Measurements from ENCODE around the gene FN3K.
"Not testable (repeated sequence)": the region's sequence is repeated elsewhere in the genome, so short reads cannot be mapped to it uniquely, and the experiment has no call there.

Gene FN3K

DNA sequence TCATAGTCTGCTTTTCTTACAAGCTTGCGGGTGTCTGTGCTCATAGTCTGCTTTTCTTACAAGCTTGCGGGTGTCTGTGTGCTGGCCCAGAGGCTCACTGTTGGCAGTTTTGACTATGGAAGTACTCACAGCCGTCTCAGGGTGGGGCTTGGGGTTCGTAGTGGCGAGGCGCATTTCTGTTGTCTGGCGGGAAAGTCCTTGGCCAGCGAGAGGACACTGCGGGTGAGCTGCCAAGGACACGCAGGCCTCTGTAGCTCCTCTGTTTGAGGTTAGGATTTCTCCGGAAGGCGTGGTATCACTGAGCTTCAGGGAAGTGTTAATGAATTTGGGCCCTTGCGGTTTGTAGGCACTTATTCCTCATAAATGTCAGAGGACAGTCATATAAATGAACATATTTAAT, 30.0 kb downstream of the FN3K start:
- peaks cover 74% of the 10 kb centered on the region for H3K36me3 ChIP-seq (ENCODE audit: insufficient read depth, low read length)

DNA sequence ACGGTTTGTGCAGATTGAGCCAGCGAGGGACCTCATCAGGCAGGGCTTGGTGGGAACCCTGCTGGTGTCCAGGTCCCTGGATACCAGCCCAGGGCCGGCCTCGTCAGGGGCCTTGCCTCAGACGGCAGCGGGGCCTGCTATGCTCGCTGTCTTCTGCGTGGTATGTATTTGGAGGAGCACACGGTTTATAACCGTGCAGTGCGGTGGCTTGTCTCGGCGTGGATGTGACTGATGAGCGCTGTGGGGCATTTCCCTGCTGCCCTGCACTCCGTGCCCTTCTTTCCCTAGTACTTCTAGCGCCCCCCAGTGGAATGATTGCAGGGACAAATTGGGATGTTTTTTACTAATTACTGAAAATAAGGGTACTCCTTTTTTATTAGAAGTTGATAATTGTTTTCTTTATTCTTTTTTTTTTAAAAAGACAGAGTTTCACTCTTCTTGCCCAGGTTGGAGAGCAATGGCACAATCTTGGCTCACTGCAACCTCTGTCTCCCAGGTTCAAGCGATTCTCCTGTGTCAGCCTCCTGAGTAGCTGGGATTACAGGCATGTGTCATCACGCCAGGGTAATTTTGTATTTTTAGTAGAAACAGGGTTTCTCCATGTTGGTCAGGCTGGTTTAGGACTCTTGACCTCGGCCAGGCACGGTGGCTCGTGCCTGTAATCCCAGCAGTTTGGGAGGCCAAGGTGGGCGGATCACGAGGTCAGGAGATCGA, 31.8 kb downstream of the FN3K start:
- no peaks in the 10 kb centered on the region for H3K4me1 ChIP-seq (ENCODE audit: insufficient read depth, low read length)
- WGBS: 86% methylated on average over 23 of the region's 24 CpGs
- no peaks in the 10 kb centered on the region for H3K27me3 ChIP-seq (ENCODE audit: insufficient read depth, low read length)
- no peaks in the 10 kb centered on the region for H3K9me3 ChIP-seq (ENCODE audit: insufficient read depth, low read depth, low read length)
- no peak overlapping the region for H3K4me3 ChIP-seq (ENCODE audit: low read length)
- H3K27ac ChIP-seq (ENCODE audit: low read depth, low read length): no peak overlapping the region
- peaks cover 81% of the 10 kb centered on the region for H3K36me3 ChIP-seq (ENCODE audit: insufficient read depth, low read length)
- no peak overlapping the region for H3K9ac ChIP-seq (ENCODE audit: low read depth, low read length)

More for the DNA sequence above, 30.0 kb downstream of the FN3K start:
- H3K27ac ChIP-seq (ENCODE audit: low read depth, low read length): no peak overlapping the region
- 94% methylated on average over 13 of the region's 13 CpGs for WGBS
- H3K9ac ChIP-seq (ENCODE audit: low read depth, low read length): no peak overlapping the region
- no peaks in the 10 kb centered on the region for H3K27me3 ChIP-seq (ENCODE audit: insufficient read depth, low read length)
- H3K4me1 ChIP-seq (ENCODE audit: insufficient read depth, low read length): no peaks in the 10 kb centered on the region
- no peak overlapping the region for H3K4me3 ChIP-seq (ENCODE audit: low read length)
- H3K9me3 ChIP-seq (ENCODE audit: insufficient read depth, low read depth, low read length): no peaks in the 10 kb centered on the region

DNA sequence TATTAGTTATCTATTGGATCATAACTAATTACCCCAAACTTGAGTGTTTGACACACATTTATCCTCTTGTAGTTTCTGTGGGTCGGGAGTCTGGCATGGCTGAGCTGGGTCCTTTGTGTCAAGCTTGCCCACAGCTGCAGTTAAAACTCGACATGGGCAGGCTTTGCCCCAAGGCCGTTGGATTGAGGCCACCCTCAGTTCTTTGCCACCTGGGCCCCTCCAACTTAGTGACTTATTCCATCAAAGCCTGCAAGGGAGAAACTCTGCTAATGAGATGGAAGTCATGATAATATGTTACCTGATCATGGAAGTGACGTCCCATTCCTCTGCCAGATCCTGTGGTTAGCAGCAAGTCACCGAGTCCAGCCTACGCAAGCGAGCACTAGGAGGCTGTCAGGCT, 33.6 kb downstream of the FN3K start:
- peaks cover 81% of the 10 kb centered on the region for H3K36me3 ChIP-seq (ENCODE audit: insufficient read depth, low read length)
- H3K27ac ChIP-seq (ENCODE audit: low read depth, low read length): no peak overlapping the region
- H3K27me3 ChIP-seq (ENCODE audit: insufficient read depth, low read length): no peaks in the 10 kb centered on the region
- 95% methylated on average over 7 of the region's 7 CpGs for WGBS
- no peaks in the 10 kb centered on the region for H3K9me3 ChIP-seq (ENCODE audit: insufficient read depth, low read depth, low read length)
- no peaks in the 10 kb centered on the region for H3K4me1 ChIP-seq (ENCODE audit: insufficient read depth, low read length)
- no peak overlapping the region for H3K9ac ChIP-seq (ENCODE audit: low read depth, low read length)
- H3K4me3 ChIP-seq (ENCODE audit: low read length): no peak overlapping the region

DNA sequence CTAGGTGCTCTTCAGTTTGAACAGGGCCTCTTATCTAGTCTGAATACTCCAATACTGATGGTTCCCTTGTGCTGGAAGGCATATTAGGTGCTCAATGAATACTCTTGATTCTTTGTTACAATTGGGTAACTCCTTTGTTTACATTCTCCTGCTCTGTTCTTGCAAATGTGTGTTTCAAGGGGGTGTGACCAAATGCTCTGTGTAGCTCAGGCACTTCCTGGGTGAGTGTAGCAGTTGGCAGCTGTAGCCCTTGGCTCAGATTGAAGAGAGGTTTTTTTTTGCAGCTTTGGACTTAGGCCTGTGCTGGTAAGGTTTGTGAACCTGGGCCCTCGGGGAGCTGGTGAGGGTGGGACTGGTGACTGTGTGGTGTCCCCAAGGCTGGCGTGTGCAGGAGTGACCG, 36.6 kb downstream of the FN3K start:
- H3K4me1 ChIP-seq (ENCODE audit: insufficient read depth, low read length): no peaks in the 10 kb centered on the region
- no peak overlapping the region for H3K27ac ChIP-seq (ENCODE audit: low read depth, low read length)
- H3K36me3 ChIP-seq (ENCODE audit: insufficient read depth, low read length): peaks cover 73% of the 10 kb centered on the region
- H3K9ac ChIP-seq (ENCODE audit: low read depth, low read length): no peak overlapping the region
- H3K27me3 ChIP-seq (ENCODE audit: insufficient read depth, low read length): no peaks in the 10 kb centered on the region
- H3K9me3 ChIP-seq (ENCODE audit: insufficient read depth, low read depth, low read length): no peaks in the 10 kb centered on the region
- H3K4me3 ChIP-seq (ENCODE audit: low read length): no peak overlapping the region
- WGBS: 95% methylated on average over 3 of the region's 3 CpGs

GRCh38 chr17:82774456-82774855, 39.0 kb downstream of the FN3K start:
- not testable (repeated sequence) for H3K4me1 ChIP-seq (ENCODE audit: insufficient read depth, low read length); H3K9me3 ChIP-seq (ENCODE audit: insufficient read depth, low read depth, low read length); H3K27me3 ChIP-seq (ENCODE audit: insufficient read depth, low read length); H3K27ac ChIP-seq (ENCODE audit: low read depth, low read length); H3K9ac ChIP-seq (ENCODE audit: low read depth, low read length); H3K4me3 ChIP-seq (ENCODE audit: low read length)
- 91% methylated on average over 19 of the region's 19 CpGs for WGBS
- peaks cover 56% of the 10 kb centered on the region for H3K36me3 ChIP-seq (ENCODE audit: insufficient read depth, low read length)

DNA sequence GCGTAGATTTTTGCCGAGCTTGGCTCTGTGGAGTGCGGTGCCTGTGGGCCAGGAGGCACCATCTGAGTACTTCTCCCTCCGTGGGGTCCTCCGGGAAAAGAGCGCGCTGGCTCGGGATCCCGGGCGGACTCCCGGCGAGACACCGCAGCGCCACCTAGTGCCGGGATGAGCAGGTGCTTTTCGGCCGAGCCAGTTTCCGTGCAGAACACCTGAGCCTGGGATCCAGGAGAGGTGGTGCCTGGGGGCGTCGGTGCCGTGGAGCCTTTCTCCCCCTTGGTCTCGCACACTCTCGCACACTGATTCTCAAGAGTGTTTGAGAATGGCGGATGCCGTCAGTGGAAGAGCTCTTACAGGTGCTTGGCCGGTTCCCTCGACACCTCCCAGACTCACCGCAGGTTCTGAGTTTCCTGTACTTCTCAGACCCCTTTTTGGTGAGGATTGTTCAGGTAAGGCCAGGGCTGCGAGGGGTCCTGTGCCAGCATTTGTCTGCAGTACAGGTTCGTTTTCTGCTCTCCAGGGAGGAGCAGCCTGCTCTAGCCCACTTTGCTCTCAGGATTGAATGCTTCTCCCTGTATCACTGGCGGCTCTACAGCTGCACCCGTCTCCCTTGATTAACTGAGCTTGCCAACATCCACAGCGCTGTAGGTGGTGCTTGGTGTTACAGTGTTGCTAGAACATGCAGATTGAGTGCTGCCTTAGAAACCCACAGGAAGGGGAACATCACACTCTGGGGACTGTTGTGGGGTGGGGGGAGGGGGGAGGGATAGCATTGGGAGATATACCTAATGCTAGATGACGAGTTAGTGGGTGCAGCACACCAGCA, 39.8 kb downstream of the FN3K start:
- H3K27me3 ChIP-seq (ENCODE audit: insufficient read depth, low read length): no peaks in the 10 kb centered on the region
- no peak overlapping the region for H3K9ac ChIP-seq (ENCODE audit: low read depth, low read length)
- H3K4me3 ChIP-seq (ENCODE audit: low read length): no peak overlapping the region
- WGBS: 56% methylated on average over 33 of the region's 34 CpGs
- H3K27ac ChIP-seq (ENCODE audit: low read depth, low read length): no peak overlapping the region
- no peaks in the 10 kb centered on the region for H3K4me1 ChIP-seq (ENCODE audit: insufficient read depth, low read length)
- peaks cover 49% of the 10 kb centered on the region for H3K36me3 ChIP-seq (ENCODE audit: insufficient read depth, low read length)
- no peaks in the 10 kb centered on the region for H3K9me3 ChIP-seq (ENCODE audit: insufficient read depth, low read depth, low read length)

GRCh38 chr17:82776454-82776853, 41.0 kb downstream of the FN3K start:
- WGBS: 95% methylated on average over 13 of the region's 13 CpGs
- no peak overlapping the region for H3K27ac ChIP-seq (ENCODE audit: low read depth, low read length)
- H3K9ac ChIP-seq (ENCODE audit: low read depth, low read length): no peak overlapping the region
- H3K4me3 ChIP-seq (ENCODE audit: low read length): no peak overlapping the region
- no peaks in the 10 kb centered on the region for H3K4me1 ChIP-seq (ENCODE audit: insufficient read depth, low read length)
- H3K9me3 ChIP-seq (ENCODE audit: insufficient read depth, low read depth, low read length): no peaks in the 10 kb centered on the region
- no peaks in the 10 kb centered on the region for H3K27me3 ChIP-seq (ENCODE audit: insufficient read depth, low read length)
- H3K36me3 ChIP-seq (ENCODE audit: insufficient read depth, low read length): peaks cover 39% of the 10 kb centered on the region

DNA sequence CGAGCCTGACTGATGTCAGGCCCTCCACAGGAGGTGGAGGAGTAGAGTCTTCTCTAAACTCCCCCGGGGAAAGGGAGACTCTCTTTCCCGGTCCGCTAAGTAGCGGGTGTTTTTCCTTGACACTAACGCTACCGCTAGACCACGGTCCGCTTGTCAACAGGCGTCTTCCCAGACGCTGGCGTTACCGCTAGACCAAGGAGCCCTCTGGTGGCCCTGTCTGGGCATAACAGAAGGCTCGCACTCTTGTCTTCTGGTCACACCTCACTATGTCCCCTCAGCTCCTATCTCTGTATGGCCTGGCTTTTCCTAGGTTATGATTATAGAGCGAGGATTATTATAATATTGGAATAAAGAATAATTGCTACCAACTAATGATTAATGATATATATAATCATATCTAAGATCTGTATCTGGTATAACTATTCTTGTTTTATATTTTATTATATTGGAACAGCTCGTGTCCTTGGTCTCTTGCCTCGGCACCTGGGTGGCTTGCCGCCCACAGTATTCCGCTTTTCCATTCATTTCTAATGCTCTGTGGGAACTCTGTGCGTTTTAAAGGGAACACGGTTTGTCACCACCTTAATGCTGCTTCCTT, 42.5 kb downstream of the FN3K start:
- H3K9me3 ChIP-seq (ENCODE audit: insufficient read depth, low read depth, low read length); H3K27me3 ChIP-seq (ENCODE audit: insufficient read depth, low read length); H3K27ac ChIP-seq (ENCODE audit: low read depth, low read length); H3K9ac ChIP-seq (ENCODE audit: low read depth, low read length); H3K4me3 ChIP-seq (ENCODE audit: low read length); H3K4me1 ChIP-seq (ENCODE audit: insufficient read depth, low read length): not testable (repeated sequence)
- 61% methylated on average over 18 of the region's 21 CpGs for WGBS
- H3K36me3 ChIP-seq (ENCODE audit: insufficient read depth, low read length): peaks cover 40% of the 10 kb centered on the region

DNA sequence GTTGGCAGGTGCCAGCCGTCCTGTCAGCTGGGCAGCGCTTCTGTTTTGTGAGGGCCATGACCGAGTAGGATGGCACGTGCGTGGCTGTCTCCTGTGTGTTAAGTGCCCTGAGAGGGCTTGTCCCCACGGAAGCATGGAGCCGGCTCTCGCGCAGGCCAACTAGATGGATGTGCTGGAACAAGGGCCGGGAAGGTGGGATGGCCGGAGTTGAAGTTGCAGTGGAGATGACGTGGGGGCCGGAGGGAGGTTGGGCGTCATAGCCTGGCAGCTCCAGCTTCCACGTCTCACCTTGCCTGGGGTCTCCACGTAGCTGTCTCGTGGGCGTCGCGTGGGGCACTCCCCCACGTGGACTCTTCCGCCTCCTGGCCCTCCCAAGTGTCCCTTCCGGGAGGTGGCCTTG, 44.1 kb downstream of the FN3K start:
- H3K4me3 ChIP-seq (ENCODE audit: low read length): no peak overlapping the region
- H3K4me1 ChIP-seq (ENCODE audit: insufficient read depth, low read length): no peaks in the 10 kb centered on the region
- H3K9me3 ChIP-seq (ENCODE audit: insufficient read depth, low read depth, low read length): no peaks in the 10 kb centered on the region
- peaks cover 49% of the 10 kb centered on the region for H3K36me3 ChIP-seq (ENCODE audit: insufficient read depth, low read length)
- no peaks in the 10 kb centered on the region for H3K27me3 ChIP-seq (ENCODE audit: insufficient read depth, low read length)
- 97% methylated on average over 23 of the region's 23 CpGs for WGBS
- H3K9ac ChIP-seq (ENCODE audit: low read depth, low read length): no peak overlapping the region
- H3K27ac ChIP-seq (ENCODE audit: low read depth, low read length): no peak overlapping the region

DNA sequence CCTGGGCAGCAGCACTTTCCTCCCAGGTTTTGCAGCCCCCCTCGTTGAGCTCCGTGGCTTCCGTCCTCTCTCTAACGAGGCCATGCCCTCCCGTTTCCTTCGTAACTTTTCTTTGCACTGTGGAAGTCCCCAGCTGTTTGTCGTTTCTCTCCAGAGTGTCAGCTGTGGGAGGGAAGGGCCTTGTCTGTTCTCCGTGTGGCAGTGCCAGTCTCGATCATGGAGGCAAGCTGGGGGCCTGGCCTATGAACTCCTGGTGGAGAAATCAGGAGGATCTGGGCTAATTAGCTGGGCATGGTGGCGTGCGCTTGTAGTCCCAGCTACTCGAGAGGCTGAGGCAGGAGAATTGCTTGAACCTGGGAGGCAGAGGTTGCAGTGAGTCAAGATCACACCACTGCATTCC, 44.8 kb downstream of the FN3K start:
- H3K4me3 ChIP-seq (ENCODE audit: low read length): no peak overlapping the region
- no peak overlapping the region; the same call in 1 of the 2 replicates for H3K27ac ChIP-seq (ENCODE audit: low read depth, low read length)
- 92% methylated on average over 12 of the region's 12 CpGs for WGBS
- H3K4me1 ChIP-seq (ENCODE audit: insufficient read depth, low read length): no peaks in the 10 kb centered on the region
- no peaks in the 10 kb centered on the region for H3K9me3 ChIP-seq (ENCODE audit: insufficient read depth, low read depth, low read length)
- H3K9ac ChIP-seq (ENCODE audit: low read depth, low read length): no peak overlapping the region
- no peaks in the 10 kb centered on the region for H3K27me3 ChIP-seq (ENCODE audit: insufficient read depth, low read length)
- peaks cover 51% of the 10 kb centered on the region for H3K36me3 ChIP-seq (ENCODE audit: insufficient read depth, low read length)

All from HUES64 (cell line).